WERI-Rb-1 (cell line): Measurements from ENCODE around the gene PSMC5.
"Not testable (repeated sequence)": the region's sequence is repeated elsewhere in the genome, so short reads cannot be mapped to it uniquely, and the experiment has no call there.

ENCODE experiments used
- DNase-seq: peaks from one replicate; pipeline ENCODE4 v3.0.0-alpha.2; 2020
- H3K27ac ChIP-seq: fragments of 250-450 bp; sonication (Bioruptor Pico); 2 replicates; pipeline ENCODE4 v1.5.1; 2020; ENCODE audit warnings: mild to moderate bottlenecking, moderate library complexity
- H3K27me3 ChIP-seq: fragments of 250-450 bp; sonication (Bioruptor Pico); 2 replicates; pipeline ENCODE4 v1.5.1; 2021; ENCODE audit warnings: mild to moderate bottlenecking, low read depth, moderate library complexity; ENCODE audit not compliant: insufficient read depth, severe bottlenecking
- H3K36me3 ChIP-seq: fragments of 250-450 bp; sonication (Bioruptor Pico); 2 replicates; pipeline ENCODE4 v1.5.1; 2020; ENCODE audit warnings: mild to moderate bottlenecking, moderate library complexity
- H3K4me3 ChIP-seq: 2 replicates; pipeline ENCODE4 v1.5.1; 2011; ENCODE audit warnings: low read depth, mild to moderate bottlenecking, control low read depth, low read length
- H3K9me3 ChIP-seq: fragments of 250-450 bp; sonication (Bioruptor Pico); 2 replicates; pipeline ENCODE4 v1.5.1; 2021; ENCODE audit warnings: mild to moderate bottlenecking, moderate library complexity; ENCODE audit not compliant: severe bottlenecking
- TF ChIP-seq, protein P1 (sequence below): IDR thresholded peaks from 2 replicates; pipeline ENCODE4 v1.5.1; 2011; ENCODE audit warnings: low read depth, mild to moderate bottlenecking, control low read depth, inconsistent platforms, low read length

The PSMC5 gene

DNA sequence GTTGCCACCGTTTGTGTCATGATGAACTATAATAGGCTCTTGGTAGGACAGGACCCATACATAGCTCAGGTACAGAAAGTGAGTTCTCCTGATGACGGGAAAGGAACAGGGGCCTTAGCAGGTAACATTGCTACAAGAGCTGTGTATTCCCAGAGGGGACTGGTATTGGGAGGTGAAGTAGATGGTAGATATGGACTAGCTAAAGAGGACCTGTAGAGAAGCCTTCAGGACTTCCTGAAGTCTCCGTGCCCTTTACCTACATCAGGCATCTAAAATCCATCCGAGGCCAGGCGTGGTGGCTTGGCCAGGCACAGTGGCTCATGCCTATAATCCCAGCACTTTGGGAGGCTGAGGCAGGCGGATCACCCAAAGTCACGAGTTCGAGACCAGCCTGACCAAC is 28.0 kb downstream of the PSMC5 start:
- no peak for DNase-seq
- H3K27me3 ChIP-seq = no peaks in the 10 kb centered on the region
- TF ChIP-seq, protein P1, sequence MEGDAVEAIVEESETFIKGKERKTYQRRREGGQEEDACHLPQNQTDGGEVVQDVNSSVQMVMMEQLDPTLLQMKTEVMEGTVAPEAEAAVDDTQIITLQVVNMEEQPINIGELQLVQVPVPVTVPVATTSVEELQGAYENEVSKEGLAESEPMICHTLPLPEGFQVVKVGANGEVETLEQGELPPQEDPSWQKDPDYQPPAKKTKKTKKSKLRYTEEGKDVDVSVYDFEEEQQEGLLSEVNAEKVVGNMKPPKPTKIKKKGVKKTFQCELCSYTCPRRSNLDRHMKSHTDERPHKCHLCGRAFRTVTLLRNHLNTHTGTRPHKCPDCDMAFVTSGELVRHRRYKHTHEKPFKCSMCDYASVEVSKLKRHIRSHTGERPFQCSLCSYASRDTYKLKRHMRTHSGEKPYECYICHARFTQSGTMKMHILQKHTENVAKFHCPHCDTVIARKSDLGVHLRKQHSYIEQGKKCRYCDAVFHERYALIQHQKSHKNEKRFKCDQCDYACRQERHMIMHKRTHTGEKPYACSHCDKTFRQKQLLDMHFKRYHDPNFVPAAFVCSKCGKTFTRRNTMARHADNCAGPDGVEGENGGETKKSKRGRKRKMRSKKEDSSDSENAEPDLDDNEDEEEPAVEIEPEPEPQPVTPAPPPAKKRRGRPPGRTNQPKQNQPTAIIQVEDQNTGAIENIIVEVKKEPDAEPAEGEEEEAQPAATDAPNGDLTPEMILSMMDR = no peak

DNA sequence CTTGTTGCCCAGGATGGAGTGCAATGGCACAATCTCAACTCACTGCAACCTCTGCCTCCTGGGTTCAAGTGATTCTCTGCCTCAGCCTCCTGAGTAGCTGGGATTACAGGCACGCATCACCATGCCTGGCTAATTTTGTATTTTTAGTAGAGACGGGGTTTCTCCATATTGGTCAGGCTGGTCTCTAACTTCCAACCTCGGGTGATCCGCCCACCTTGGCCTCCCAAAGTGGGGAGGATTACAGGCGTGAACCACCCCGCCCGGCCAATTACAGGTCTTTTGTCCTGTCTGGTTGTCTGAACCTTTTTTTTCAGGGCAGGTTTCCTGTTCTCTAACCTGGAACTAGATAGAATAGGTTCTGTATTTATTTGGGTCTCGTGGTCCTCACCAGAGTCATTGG is 29.2 kb downstream of the PSMC5 start:
- not testable (repeated sequence) for DNase-seq, H3K27ac ChIP-seq, H3K27me3 ChIP-seq, H3K9me3 ChIP-seq, H3K4me3 ChIP-seq, H3K36me3 ChIP-seq

More for the DNA sequence above, 28.0 kb downstream of the PSMC5 start:
- Histone ChIP-seq H3K4me3 (no peak overlapping the region), H3K36me3 (no peaks in the 10 kb centered on the region), H3K27ac (no peak overlapping the region), H3K9me3 (no peaks in the 10 kb centered on the region)

DNA sequence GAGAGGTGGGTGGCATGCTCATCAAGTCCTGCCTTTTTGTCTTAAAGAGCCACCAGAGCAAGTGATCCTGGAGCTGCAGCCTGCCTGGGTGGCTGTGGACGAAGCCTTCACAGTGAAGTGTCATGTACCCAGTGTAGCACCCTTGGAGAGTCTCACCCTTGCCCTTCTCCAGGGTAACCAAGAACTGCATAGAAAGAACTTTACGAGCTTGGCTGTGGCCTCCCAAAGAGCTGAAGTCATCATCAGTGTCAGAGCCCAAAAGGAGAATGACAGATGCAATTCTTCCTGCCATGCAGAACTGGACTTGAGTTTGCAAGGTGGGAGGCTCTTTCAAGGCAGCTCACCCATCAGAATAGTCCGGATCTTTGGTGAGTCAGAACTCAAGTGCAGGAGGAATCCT is 32.0 kb downstream of the PSMC5 start:
- TF ChIP-seq, protein P1 = no peak
- Histone ChIP-seq H3K36me3 (no peaks in the 10 kb centered on the region), H3K4me3 (no peak overlapping the region), H3K27me3 (no peaks in the 10 kb centered on the region), H3K27ac (no peak overlapping the region), H3K9me3 (no peaks in the 10 kb centered on the region)
- no peak for DNase-seq

DNA sequence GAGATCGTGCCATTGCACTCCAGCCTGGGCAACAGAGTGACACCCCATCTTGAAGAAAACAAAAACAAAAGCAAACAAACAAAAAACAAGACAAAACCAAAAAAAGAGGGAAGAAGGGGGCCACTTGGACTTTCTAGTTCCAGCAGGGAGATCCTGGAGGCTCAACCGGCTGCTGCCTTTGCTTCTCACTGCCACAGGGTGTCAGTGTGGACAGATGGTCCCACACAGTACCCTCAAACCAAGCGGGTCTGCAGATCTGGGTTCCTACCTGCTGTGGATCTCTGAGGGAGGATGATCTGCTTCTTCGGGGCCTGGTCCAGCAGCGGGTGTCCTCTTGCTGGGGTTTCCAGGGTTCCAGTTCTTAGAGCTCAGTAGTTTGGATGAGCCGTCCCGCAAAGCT is 39.4 kb downstream of the PSMC5 start:
- H3K9me3 ChIP-seq, H3K27ac ChIP-seq, H3K36me3 ChIP-seq, H3K27me3 ChIP-seq, H3K4me3 ChIP-seq: not testable (repeated sequence)
- peak; percentile 60 for DNase-seq
- TF ChIP-seq, protein P1 = peak; percentile 67

DNA sequence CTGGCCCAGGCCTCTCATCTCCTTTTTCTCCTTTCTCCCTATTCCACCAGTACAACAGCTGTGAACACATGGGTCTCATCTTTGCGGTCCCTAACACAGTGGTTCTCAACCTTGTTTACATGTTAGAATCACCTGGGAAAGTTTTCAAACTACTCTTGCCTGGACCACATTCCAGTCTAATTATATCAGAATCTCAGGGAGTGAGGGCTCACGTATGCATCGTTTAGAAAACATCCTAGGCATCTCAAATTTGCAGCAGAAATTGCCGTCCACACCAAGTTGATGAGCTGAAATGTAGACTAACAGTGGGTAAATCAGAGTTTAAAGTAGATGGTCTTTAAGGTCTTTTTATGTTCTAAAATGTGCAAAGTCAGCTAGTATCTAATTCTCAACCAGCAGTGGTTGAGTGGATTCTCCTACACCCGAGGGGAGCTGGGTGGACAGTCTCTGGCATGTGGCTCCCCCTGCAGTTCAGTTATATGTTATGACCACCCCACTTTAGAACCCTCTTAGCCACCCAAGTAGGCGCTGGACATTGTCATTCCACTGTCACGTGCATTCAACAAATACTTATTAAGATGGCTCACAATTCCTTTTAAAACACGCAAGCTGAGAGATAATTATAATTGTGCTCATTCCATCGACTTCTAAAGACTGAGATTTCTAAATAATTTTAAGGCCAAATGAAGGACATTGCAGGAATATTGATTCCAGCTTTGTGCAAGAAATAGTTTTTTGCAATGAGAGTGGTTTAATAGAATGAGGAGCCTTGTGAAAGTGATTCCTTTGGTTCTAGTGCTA is 42.5 kb downstream of the PSMC5 start:
- not testable (repeated sequence) for H3K4me3 ChIP-seq, H3K27me3 ChIP-seq, DNase-seq, H3K36me3 ChIP-seq, H3K27ac ChIP-seq, H3K9me3 ChIP-seq
- TF ChIP-seq, protein P1 = peak; percentile 8; the same call in 1 of the 2 replicates

DNA sequence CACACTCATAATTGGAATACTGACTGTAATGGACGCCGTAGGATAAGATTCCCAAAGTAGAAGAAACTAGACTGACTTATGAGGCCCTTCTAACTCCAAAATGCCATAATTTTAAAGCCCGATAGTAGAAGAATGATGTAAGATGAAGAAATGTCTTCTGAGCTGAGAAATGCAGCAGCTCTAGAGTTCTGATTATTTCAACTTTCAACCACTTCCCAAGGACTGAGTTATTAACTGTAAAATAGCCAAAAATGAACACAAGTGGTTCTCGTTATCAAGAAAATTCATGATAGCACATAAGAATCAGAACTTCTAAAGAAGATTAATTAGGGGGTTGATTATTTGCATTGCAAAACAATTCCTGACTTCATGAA is 43.0 kb downstream of the PSMC5 start:
- not testable (repeated sequence) for H3K27ac ChIP-seq, H3K27me3 ChIP-seq, H3K9me3 ChIP-seq, H3K36me3 ChIP-seq, DNase-seq, H3K4me3 ChIP-seq

DNA sequence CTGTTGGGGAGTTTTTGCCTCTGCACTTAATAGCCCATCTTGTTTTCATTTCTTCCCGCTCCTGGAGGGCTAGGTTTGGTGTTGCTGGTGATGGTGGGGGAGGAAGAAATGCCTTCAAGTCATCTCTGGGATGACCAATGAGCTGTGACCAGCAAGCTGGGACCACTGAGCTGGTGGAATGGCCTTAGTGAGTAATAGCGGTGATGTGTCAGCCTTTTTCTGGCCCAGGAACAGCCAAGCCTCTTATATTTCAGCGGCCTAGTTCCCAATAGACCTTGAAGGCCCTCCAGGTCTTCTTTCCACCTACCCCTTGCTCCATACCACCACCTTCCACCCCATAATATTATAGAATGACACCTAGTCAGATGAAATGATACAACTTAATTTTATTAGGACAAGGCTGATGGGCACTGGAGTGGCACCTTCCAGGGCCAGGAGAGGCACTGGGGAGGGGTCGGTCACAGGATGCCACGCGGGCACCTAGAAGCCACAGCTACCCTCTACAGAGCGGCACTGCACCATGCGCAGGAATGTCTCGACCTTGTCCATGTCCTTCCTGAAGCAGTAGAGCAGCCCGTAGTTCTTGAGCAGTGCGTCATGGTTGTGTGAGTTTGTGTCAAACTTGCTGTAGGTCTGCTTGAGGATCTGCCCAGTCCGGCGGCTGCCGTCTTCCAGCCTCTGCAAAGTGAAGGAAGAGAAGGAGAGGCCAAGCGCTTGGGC is 44.6 kb downstream of the PSMC5 start:
- not testable (repeated sequence) for H3K27me3 ChIP-seq, DNase-seq, H3K9me3 ChIP-seq, H3K36me3 ChIP-seq, H3K27ac ChIP-seq, H3K4me3 ChIP-seq

DNA sequence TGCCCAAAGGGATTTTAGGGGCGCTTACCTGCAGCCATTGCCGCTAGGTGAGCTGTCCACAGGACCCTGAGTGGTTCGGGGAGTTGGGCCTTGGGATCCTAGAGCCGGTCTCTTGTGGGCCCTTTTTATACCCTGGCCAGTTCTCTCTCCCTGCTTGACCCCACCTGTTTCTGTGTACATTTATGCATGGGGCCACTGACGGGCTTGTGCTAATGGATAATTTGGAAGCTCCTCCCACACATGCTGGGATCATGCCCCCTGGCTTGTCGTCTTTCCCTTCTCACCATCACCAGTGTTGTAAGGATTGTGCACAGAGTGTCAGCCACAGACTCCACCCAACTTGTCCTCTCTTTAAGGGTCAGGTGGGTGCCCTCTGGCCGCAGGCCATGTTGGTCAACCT is 46.3 kb downstream of the PSMC5 start, which contains the start of gene CSH2:
CSH2 (minus strand) TSS at position 101 of the 400 bp plus-strand sequence; CDS start at position 38, 63 bp downstream.
- not testable (repeated sequence) for DNase-seq, H3K27me3 ChIP-seq, H3K36me3 ChIP-seq

DNA sequence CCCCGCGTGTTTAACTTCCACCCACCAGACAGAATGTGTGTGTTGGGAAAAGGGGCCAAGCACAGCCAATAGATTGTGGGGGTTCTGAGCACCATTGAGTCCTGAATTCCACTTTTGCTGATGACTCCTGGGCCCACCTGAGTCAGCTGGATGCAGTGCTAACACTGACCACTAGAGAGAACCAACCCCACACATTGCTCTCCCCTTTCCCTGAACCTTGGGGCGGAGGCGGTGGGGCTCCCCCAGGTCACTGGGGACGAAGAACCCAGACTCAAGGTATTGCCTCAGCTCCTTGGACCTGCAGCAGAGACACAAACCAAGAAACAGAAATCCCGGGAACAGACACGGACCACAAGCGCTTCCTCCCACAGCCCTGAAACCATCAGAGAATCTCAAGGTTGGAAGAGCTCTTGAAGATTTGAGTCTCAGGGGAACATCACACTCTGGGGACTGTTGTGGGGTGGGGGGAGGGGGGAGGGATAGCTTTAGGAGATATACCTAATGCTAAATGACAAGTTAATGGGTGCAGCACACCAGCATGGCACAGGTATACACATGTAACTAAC is 46.9 kb downstream of the PSMC5 start:
- H3K36me3 ChIP-seq, H3K27me3 ChIP-seq, DNase-seq, H3K9me3 ChIP-seq, H3K27ac ChIP-seq, H3K4me3 ChIP-seq: not testable (repeated sequence)

More for the DNA sequence above, 46.3 kb downstream of the PSMC5 start, which contains the start of gene CSH2:
- H3K4me3 ChIP-seq, H3K9me3 ChIP-seq, H3K27ac ChIP-seq: not testable (repeated sequence)

DNA sequence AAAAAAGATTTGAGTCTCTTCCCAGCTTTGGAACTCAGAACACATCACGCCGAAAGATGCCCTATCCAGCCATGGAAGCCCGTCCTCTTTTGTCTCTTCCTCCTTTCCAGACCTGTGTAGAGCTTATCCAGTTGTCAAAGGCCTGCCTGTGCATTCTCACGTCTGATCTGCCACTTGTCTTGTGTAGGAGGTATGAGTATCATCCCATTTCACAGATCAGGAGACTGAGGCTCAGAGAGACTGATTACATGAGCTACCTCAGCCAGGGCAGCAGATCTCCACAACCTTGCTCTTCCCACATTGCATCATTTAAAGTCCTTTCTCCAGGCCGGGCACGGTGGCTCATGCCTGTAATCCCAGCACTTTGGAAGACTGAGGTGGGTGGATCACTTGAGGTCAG is 47.5 kb downstream of the PSMC5 start:
- H3K9me3 ChIP-seq, H3K27me3 ChIP-seq, H3K27ac ChIP-seq, H3K4me3 ChIP-seq, DNase-seq, H3K36me3 ChIP-seq: not testable (repeated sequence)
